KMS-11 (cell line): Measurements from ENCODE around the gene TSPAN10.

ENCODE experiments used
- H2AFZ ChIP-seq: fragments of 200-600 bp; sonication (generic); 2 replicates; pipeline ENCODE4 v1.6.1; 2016; ENCODE audit warnings: antibody characterized with exemption, mixed run types, low read depth
- H3K27ac ChIP-seq: fragments of 200-600 bp; sonication (generic); 2 replicates; pipeline ENCODE4 v1.6.1; 2016; ENCODE audit warnings: mild to moderate bottlenecking, mixed run types
- H3K27me3 ChIP-seq: fragments of 200-600 bp; sonication (generic); 2 replicates; pipeline ENCODE4 v1.6.1; 2017; ENCODE audit warnings: mild to moderate bottlenecking, low read depth, mixed run types, moderate library complexity; ENCODE audit not compliant: insufficient read depth
- H3K36me3 ChIP-seq: fragments of 200-600 bp; sonication (generic); 2 replicates; pipeline ENCODE4 v1.6.1; 2017; ENCODE audit warnings: mild to moderate bottlenecking, mixed run types; ENCODE audit not compliant: insufficient read depth
- H3K4me1 ChIP-seq: fragments of 200-600 bp; sonication (generic); 2 replicates; pipeline ENCODE4 v1.6.1; 2016; ENCODE audit warnings: mild to moderate bottlenecking, low read depth, mixed run types; ENCODE audit not compliant: poor library complexity, severe bottlenecking
- H3K4me2 ChIP-seq: fragments of 200-600 bp; sonication (generic); 2 replicates; pipeline ENCODE4 v1.7.0; 2016; ENCODE audit warnings: mild to moderate bottlenecking, mixed run types
- H3K4me3 ChIP-seq: fragments of 200-600 bp; sonication (generic); IDR thresholded peaks from 2 replicates; pipeline ENCODE4 v1.6.1; 2017; ENCODE audit warnings: low read depth, low read length, mixed read lengths; ENCODE audit not compliant: insufficient read depth
- H3K79me2 ChIP-seq: fragments of 200-600 bp; sonication (generic); 2 replicates; pipeline ENCODE4 v1.6.1; 2016; ENCODE audit warnings: low read depth, mixed run types; ENCODE audit not compliant: insufficient read depth
- H3K9ac ChIP-seq: fragments of 200-600 bp; sonication (generic); 2 replicates; pipeline ENCODE4 v1.6.1; 2016; ENCODE audit warnings: mild to moderate bottlenecking, mixed run types
- H4K20me1 ChIP-seq: fragments of 200-600 bp; sonication (generic); 2 replicates; pipeline ENCODE4 v1.6.1; 2016; ENCODE audit warnings: mild to moderate bottlenecking, mixed run types; ENCODE audit not compliant: insufficient read depth
- CTCF ChIP-seq: fragments of 200-600 bp; sonication (generic); conservative IDR thresholded peaks from 2 replicates; pipeline ENCODE4 v1.6.1; 2017; ENCODE audit warnings: low read depth, mild to moderate bottlenecking, antibody characterized with exemption, low read length, moderate library complexity, mixed read lengths

TSPAN10 gene

DNA sequence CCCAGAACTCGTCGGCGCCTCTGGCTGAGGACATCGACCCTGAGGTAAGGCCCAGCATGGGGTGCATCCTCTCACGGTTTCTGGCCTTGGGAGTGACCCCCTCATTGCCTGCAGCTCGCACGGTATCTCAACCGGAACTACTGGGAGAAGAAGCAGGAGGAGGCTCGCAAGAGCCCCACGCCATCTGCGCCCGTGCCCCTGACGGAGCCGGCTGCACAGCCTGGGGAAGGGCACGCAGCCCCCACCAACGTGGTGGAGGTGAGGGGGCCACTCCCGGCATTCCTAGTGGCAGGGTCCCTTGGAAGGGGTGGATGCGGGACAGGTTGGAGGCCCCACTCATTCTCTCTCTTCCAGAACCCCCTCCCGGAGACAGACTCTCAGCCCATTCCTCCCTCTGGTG lies 57.8 kb downstream of the TSPAN10 start:
- no peak overlapping the region for H3K4me3 ChIP-seq
- H3K79me2 ChIP-seq: peaks cover 10% of the 10 kb centered on the region; the same call in 1 of the 2 replicates
- H3K27ac ChIP-seq: no peak overlapping the region
- H4K20me1 ChIP-seq: no peaks in the 10 kb centered on the region
- no peak overlapping the region for H3K4me2 ChIP-seq
- H2AFZ ChIP-seq: no peak overlapping the region
- no peak for TF ChIP-seq CTCF
- H3K9ac ChIP-seq: no peak overlapping the region
- no peaks in the 10 kb centered on the region; the same call in 1 of the 2 replicates for H3K36me3 ChIP-seq
- no peaks in the 10 kb centered on the region for H3K27me3 ChIP-seq
- no peaks in the 10 kb centered on the region for H3K4me1 ChIP-seq

- Histone ChIP-seq H3K4me2 (no peak overlapping the region), H3K4me1 (no peaks in the 10 kb centered on the region), H4K20me1 (no peaks in the 10 kb centered on the region), H2AFZ (no peak overlapping the region), H3K27ac (no peak overlapping the region), H3K9ac (no peak overlapping the region), H3K27me3 (no peaks in the 10 kb centered on the region), H3K79me2 (peaks cover 11% of the 10 kb centered on the region; the same call in 1 of the 2 replicates), H3K4me3 (no peak overlapping the region), H3K36me3 (no peaks in the 10 kb centered on the region; the same call in 1 of the 2 replicates)
- TF ChIP-seq CTCF: no peak
Measured at GRCh38 chr17:81695211-81695610, 58.2 kb downstream of the TSPAN10 start.

GRCh38 chr17:81695801-81696200 lies 58.8 kb downstream of the TSPAN10 start:
- no peak overlapping the region for H3K9ac ChIP-seq
- H3K4me2 ChIP-seq: no peak overlapping the region
- no peaks in the 10 kb centered on the region for H3K27me3 ChIP-seq
- no peaks in the 10 kb centered on the region; the same call in 1 of the 2 replicates for H3K36me3 ChIP-seq
- H3K4me1 ChIP-seq: peaks cover 4% of the 10 kb centered on the region
- no peak overlapping the region for H3K27ac ChIP-seq
- H4K20me1 ChIP-seq: no peaks in the 10 kb centered on the region
- no peak for TF ChIP-seq CTCF
- no peak overlapping the region for H3K4me3 ChIP-seq
- H2AFZ ChIP-seq: no peak overlapping the region
- H3K79me2 ChIP-seq: peaks cover 15% of the 10 kb centered on the region; the same call in 1 of the 2 replicates

DNA sequence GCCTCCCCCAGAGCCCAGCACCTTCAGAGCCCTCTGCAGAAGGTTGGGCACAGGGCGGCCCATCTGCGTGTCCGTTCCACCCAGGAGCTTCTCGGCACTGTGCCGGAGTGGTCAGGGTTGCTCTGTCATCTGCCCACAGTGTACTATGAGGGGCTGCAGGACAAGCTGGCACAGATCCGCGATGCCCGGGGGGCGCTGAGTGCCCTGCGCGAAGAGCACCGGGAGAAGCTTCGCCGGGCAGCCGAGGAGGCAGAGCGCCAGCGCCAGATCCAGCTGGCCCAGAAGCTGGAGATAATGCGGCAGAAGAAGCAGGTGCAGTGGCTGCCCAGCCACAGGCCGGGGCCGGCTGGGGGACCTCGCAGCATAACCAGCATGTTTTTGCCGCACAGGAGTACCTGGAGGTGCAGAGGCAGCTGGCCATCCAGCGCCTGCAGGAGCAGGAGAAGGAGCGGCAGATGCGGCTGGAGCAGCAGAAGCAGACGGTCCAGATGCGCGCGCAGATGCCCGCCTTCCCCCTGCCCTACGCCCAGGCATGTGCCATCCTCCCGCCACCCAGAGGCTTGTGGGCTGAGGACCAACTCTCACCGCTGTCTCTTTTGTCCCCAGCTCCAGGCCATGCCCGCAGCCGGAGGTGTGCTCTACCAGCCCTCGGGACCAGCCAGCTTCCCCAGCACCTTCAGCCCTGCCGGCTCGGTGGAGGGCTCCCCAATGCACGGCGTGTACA lies 59.4 kb downstream of the TSPAN10 start:
- Histone ChIP-seq H3K4me2 (no peak overlapping the region), H4K20me1 (no peaks in the 10 kb centered on the region), H3K4me1 (peaks cover 10% of the 10 kb centered on the region), H3K36me3 (no peaks in the 10 kb centered on the region; the same call in 1 of the 2 replicates), H3K27me3 (no peaks in the 10 kb centered on the region), H2AFZ (no peak overlapping the region), H3K27ac (no peak overlapping the region), H3K9ac (no peak overlapping the region), H3K79me2 (peaks cover 21% of the 10 kb centered on the region; the same call in 1 of the 2 replicates), H3K4me3 (no peak overlapping the region)
- no peak for TF ChIP-seq CTCF
